Measurements from ENCODE around the gene EXOC6B. TPM values are rescaled to one million over a fixed set of nuclear protein-coding genes. Genes with fewer than 3 reads are reported as not detected.

Gene EXOC6B
- polyA plus RNA-seq, 2 of the 4 experiments (the other 2 are of a cell fraction), result 15.5 to 24.7 TPM

DNA sequence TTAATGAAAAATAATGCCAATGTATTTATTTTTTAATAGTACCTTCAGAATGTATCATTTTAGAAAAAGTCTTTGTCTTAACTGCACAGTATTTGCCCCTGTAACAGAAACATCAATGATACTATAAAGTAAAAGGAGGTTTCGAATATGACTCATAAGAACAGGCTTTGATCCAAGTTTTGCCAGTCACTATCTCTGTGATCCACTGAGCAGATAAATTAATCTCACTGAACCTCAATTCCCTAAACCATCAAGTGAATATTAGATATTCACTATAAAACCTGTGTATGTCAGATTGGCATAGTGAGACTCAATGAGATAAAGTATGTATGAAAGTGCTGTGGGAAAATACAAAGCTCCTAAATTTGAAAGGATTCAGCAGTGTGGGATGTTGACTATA lies 292.1 kb downstream of the EXOC6B start:
- FAIRE-seq, result peak; percentile 67
- TF ChIP-seq HOXA7 (CRISPR knock-in tag; IDR thresholded peaks at IDR 0.05) (no peak), HOXB5 (CRISPR knock-in tag; IDR thresholded peaks at IDR 0.05) (no peak), RCOR1 (IDR thresholded peaks at IDR 0.05; ENCODE audit: low read depth, low read length) (no peak), FOXS1 (CRISPR knock-in tag; IDR thresholded peaks at IDR 0.05) (no peak), TFCP2L1 (CRISPR knock-in tag; IDR thresholded peaks at IDR 0.05) (no peak), FOSL2 (IDR thresholded peaks at IDR 0.05) (no peak), FOSL2 (CRISPR knock-in tag; IDR thresholded peaks at IDR 0.05) (peak; percentile 55), ZSCAN20 (CRISPR knock-in tag; IDR thresholded peaks at IDR 0.05) (no peak), NFE2L2 (conservative IDR thresholded peaks at IDR 0.05; ENCODE audit: low read length) (no peak; the same call in 1 of the 2 replicates), RFX5 (IDR thresholded peaks at IDR 0.05) (no peak), CHD4 (IDR thresholded peaks at IDR 0.05; ENCODE audit: borderline replicate concordance) (no peak), GATA3 (IDR thresholded peaks at IDR 0.05; ENCODE audit: borderline replicate concordance) (peak; percentile 27; the same call in 1 of the 2 replicates), JUN (IDR thresholded peaks at IDR 0.05) (no peak), HEYL (CRISPR knock-in tag; IDR thresholded peaks at IDR 0.05) (no peak), MYC (IDR thresholded peaks at IDR 0.05; ENCODE audit: borderline replicate concordance, low read length) (no peak)
- TF ChIP-seq, protein P1, sequence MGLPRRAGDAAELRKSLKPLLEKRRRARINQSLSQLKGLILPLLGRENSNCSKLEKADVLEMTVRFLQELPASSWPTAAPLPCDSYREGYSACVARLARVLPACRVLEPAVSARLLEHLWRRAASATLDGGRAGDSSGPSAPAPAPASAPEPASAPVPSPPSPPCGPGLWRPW (IDR thresholded peaks at IDR 0.05), result no peak

DNA sequence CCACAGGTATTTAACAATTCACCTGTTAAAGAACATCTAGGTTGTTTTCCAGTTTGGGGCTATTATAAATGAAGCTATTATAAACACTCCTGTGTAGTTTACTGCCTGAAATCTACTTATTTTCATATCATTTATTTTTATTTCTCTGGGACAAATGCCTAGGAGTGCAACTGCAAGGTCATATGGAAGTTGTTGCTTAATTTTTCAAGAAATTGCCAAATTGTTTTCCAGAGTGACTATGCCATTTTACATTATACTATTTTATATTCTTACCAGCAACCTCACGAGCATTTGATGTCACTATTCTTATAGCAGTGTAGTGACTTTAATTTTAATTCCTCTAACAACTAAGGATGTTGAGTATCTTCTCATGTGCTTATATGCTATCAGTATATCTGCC lies 298.4 kb downstream of the EXOC6B start:
- no peaks in the 10 kb centered on the region for H3K9me3 ChIP-seq
- WGBS (ENCODE audit: missing lambda C conversion rate), result 85% methylated on average over 1 of the region's 1 CpG
- DNase-seq (ENCODE audit: low read depth in 1 of 2, low spot score in 1 of 2), result no peak
- no peak for ATAC-seq
- FAIRE-seq, result peak; percentile 43
- H3K4me3 ChIP-seq, result no peak overlapping the region
- H3K4me2 ChIP-seq, result no peak overlapping the region
- no peak overlapping the region for H3K27ac ChIP-seq
- peak; percentile 25 to 57; a peak in 3 of 4 replicates for TF ChIP-seq CEBPB (IDR thresholded peaks at IDR 0.05)
- TF ChIP-seq ZSCAN20 (CRISPR knock-in tag; IDR thresholded peaks at IDR 0.05), result no peak
- TF ChIP-seq KDM1A (IDR thresholded peaks at IDR 0.05; ENCODE audit: low read depth), result no peak
- no peak for TF ChIP-seq HDAC2 (IDR thresholded peaks at IDR 0.05)
- no peak for TF ChIP-seq HOXB5 (CRISPR knock-in tag; IDR thresholded peaks at IDR 0.05)
- POLR2A ChIA-PET, result no interaction called here
- peaks cover 9% of the 10 kb centered on the region; the same call in 2 of the 3 replicates for H3K4me1 ChIP-seq
- CTCF ChIA-PET, result interaction anchor here (0.7 to 1.6 kb wide), 3 partner anchors 9 to 1864 kb away, joined by 3 read pairs; no protein-coding TSS in a partner anchor

More for the DNA sequence above, 292.1 kb downstream of the EXOC6B start:
- ATAC-seq (peak in 1 of 2 experiments; percentile 73; a peak in 3 of 6 replicates), DNase-seq (ENCODE audit: low read depth in 1 of 2, low spot score in 1 of 2) (no peak)
- H3K4me3 ChIP-seq, result no peak overlapping the region
- peaks cover 32% of the 10 kb centered on the region for H3K4me1 ChIP-seq
- 36% methylated on average over 1 of the region's 1 CpG for WGBS (ENCODE audit: missing lambda C conversion rate)
- no peaks in the 10 kb centered on the region for H3K9me3 ChIP-seq
- peak overlapping the region; percentile 18 for H3K4me2 ChIP-seq
- H3K27ac ChIP-seq, result no peak overlapping the region
- ChIA-PET POLR2A (no interaction called here), CTCF (interaction anchor here (0.7 to 1.1 kb wide), 2 partner anchors 16 to 360 kb away, joined by 3 read pairs; no protein-coding TSS in a partner anchor)

DNA sequence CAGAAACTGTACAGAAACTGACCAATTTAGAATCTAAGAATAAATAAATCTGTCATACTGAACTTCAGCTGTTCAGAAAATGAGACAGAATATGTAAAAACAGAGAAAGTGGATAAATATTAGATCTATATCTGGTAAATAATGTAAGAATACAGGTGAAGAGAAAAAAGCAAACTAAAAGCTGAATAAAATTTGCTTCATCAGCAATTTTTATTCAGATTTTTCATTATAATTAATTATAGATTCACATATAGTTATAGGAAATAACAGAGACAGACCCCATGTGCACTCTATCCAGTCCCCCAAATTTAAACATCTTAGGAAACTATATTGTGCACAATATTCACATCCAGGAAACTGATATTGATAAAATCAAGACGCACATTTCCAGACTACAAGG lies 299.2 kb downstream of the EXOC6B start:
- Histone ChIP-seq H3K4me1 (peaks cover 5% of the 10 kb centered on the region; the same call in 2 of the 3 replicates), H3K9me3 (no peaks in the 10 kb centered on the region), H3K4me2 (no peak overlapping the region), H3K27ac (no peak overlapping the region), H3K4me3 (no peak overlapping the region)
- ATAC-seq (no peak), DNase-seq (ENCODE audit: low read depth in 1 of 2, low spot score in 1 of 2) (no peak), FAIRE-seq (no peak)
- 91% methylated on average over 1 of the region's 1 CpG for WGBS (ENCODE audit: missing lambda C conversion rate)
- CTCF ChIA-PET, result no interaction called here
- no peak for TF ChIP-seq RAD21 (conservative IDR thresholded peaks at IDR 0.05 in 1 of 2, IDR thresholded peaks at IDR 0.05 in 1 of 2)
- TF ChIP-seq NFE2L2 (conservative IDR thresholded peaks at IDR 0.05; ENCODE audit: low read length), result no peak
- peak; percentile 98 for TF ChIP-seq MAFK (IDR thresholded peaks at IDR 0.05; ENCODE audit: partially characterized antibody)
- POLR2A ChIA-PET, result no interaction called here

DNA sequence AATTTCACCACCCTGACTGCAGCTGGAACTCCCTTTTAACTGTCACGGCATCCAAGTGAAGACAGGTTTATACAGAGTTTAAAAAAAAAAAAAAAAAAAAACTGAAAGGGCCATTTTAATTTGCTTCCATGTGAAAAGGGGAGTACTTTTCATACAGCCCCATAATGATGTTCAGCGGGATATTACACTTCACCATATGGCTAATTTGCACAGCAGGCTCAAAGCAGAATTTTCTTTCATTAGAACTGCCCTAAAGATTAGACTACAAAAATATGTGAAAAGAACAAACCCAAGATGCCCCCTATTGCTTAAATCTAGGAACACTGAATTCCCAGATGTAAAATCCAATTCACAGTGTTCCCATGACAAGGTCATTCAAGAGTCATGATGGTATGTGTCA lies 301.8 kb downstream of the EXOC6B start:
- FAIRE-seq, result no peak

More for the DNA sequence above, 301.8 kb downstream of the EXOC6B start:
- TF ChIP-seq HOXB13 (CRISPR knock-in tag; IDR thresholded peaks at IDR 0.05; ENCODE audit: low read depth), result no peak
- TF ChIP-seq MYC (IDR thresholded peaks at IDR 0.05; ENCODE audit: borderline replicate concordance, low read length), result no peak
- no peak for TF ChIP-seq PHF8 (IDR thresholded peaks at IDR 0.05; ENCODE audit: borderline replicate concordance, low read depth)
- TF ChIP-seq NR3C1 (IDR thresholded peaks at IDR 0.05), result no peak
- TF ChIP-seq RCOR1 (IDR thresholded peaks at IDR 0.05; ENCODE audit: low read depth, low read length), result no peak
- TF ChIP-seq EHF (CRISPR knock-in tag; IDR thresholded peaks at IDR 0.05), result no peak
- no peak for TF ChIP-seq HEYL (CRISPR knock-in tag; IDR thresholded peaks at IDR 0.05)
- TF ChIP-seq SMC3 (IDR thresholded peaks at IDR 0.05), result no peak
- TF ChIP-seq GATA3 (IDR thresholded peaks at IDR 0.05; ENCODE audit: borderline replicate concordance), result no peak
- TF ChIP-seq, protein P1 (IDR thresholded peaks at IDR 0.05), result no peak
- TF ChIP-seq, protein P2, sequence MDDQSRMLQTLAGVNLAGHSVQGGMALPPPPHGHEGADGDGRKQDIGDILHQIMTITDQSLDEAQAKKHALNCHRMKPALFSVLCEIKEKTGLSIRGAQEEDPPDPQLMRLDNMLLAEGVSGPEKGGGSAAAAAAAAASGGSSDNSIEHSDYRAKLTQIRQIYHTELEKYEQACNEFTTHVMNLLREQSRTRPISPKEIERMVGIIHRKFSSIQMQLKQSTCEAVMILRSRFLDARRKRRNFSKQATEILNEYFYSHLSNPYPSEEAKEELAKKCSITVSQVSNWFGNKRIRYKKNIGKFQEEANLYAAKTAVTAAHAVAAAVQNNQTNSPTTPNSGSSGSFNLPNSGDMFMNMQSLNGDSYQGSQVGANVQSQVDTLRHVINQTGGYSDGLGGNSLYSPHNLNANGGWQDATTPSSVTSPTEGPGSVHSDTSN (IDR thresholded peaks at IDR 0.05), result no peak
- TF ChIP-seq RAD21 (conservative IDR thresholded peaks at IDR 0.05 in 1 of 2, IDR thresholded peaks at IDR 0.05 in 1 of 2), result no peak
- TF ChIP-seq SREBF2 (IDR thresholded peaks at IDR 0.05), result no peak
- TF ChIP-seq POLR2A (IDR thresholded peaks at IDR 0.05; ENCODE audit: low read length), result no peak
- no peak for TF ChIP-seq MAFK (IDR thresholded peaks at IDR 0.05; ENCODE audit: partially characterized antibody)
- Histone ChIP-seq H3K4me3 (no peak overlapping the region), H3K27ac (no peak overlapping the region), H3K4me1 (peaks cover 1% of the 10 kb centered on the region; the same call in 1 of the 3 replicates), H3K4me2 (no peak overlapping the region), H3K9me3 (no peaks in the 10 kb centered on the region)
- ChIA-PET POLR2A (no interaction called here), CTCF (interaction anchor here (1.8 kb wide), 1 partner anchor 56 kb away, joined by 4 read pairs; no protein-coding TSS in a partner anchor)
- ATAC-seq (no peak), DNase-seq (ENCODE audit: low read depth in 1 of 2, low spot score in 1 of 2) (no peak)
- 92% methylated on average over 2 of the region's 2 CpGs for WGBS (ENCODE audit: missing lambda C conversion rate)
